ENCODE data around the gene SQSTM1. TPM values are rescaled to one million over a fixed set of nuclear protein-coding genes. Genes with fewer than 3 reads are reported as not detected.
A peak's percentile ranks its signal among the peaks of the same experiment; 100 is the strongest.

SQSTM1 gene
- polyA plus RNA-seq, 1 of the 3 experiments (the other 2 are of a cell fraction): 181 TPM

- DNase-seq: no peak
- 92% methylated on average over 14 of the region's 19 CpGs for WGBS (ENCODE audit: low lambda C conversion rate)
- H3K27ac ChIP-seq (ENCODE audit: low read depth in 2 of 2, low read length in 1 of 2): peak overlapping the region in 1 of 2 experiments; percentile 39; a peak in 2 of 4 replicates
These were observed 15.7 kb downstream of the SQSTM1 start for GRCh38 chr5:179836225-179837019.

GRCh38 chr5:179837076-179838011, 16.6 kb downstream of the SQSTM1 start:
- Histone ChIP-seq H3K79me2 (ENCODE audit: insufficient read depth) (peaks cover 2% of the 10 kb centered on the region; the same call in 1 of the 2 replicates), H3K9me2 (no peaks in the 10 kb centered on the region), H3K36me3 (replicated peaks in 1 of 2; ENCODE audit: control insufficient read depth in 1 of 2, insufficient read depth in 2 of 2, low read length in 1 of 2) (peaks cover 37 to 40% of the 10 kb centered on the region in 2 experiments), H2AFZ (ENCODE audit: low read depth) (no peak overlapping the region), H3K9me3 (no peaks in the 10 kb centered on the region), H3K4me1 (ENCODE audit: control insufficient read depth in 1 of 2, insufficient read depth in 2 of 2, low read depth in 1 of 2, low read length in 1 of 2) (no peaks in the 10 kb centered on the region; a peak in 1 of 4 replicates), H3K9ac (no peak overlapping the region), H3F3A (replicated peaks; ENCODE audit: insufficient read depth) (peaks cover 43% of the 10 kb centered on the region), H3K4me2 (no peak overlapping the region), H3K27me3 (ENCODE audit: insufficient read depth) (no peaks in the 10 kb centered on the region), H4K20me1 (ENCODE audit: insufficient read depth) (peaks cover 25% of the 10 kb centered on the region), H3K4me3 (ENCODE audit: low read depth in 2 of 2, low read length in 1 of 2) (no peak overlapping the region), H3K27ac (ENCODE audit: low read depth in 2 of 2, low read length in 1 of 2) (peak overlapping the region in 1 of 2 experiments; percentile 39; a peak in 3 of 4 replicates)
- CTCF ChIA-PET: interaction anchor here (0.7 to 1.2 kb wide), 2 partner anchors 9 to 12 kb away, joined by 3 read pairs; no protein-coding TSS in a partner anchor
- TF ChIP-seq RAD21 (IDR thresholded peaks at IDR 0.05; ENCODE audit: low read length) (no peak), FOXM1 (IDR thresholded peaks at IDR 0.05; ENCODE audit: low read depth) (no peak), EZH2phosphoT487 (IDR thresholded peaks at IDR 0.05; ENCODE audit: borderline replicate concordance, low read depth) (no peak), JUND (IDR thresholded peaks at IDR 0.05) (no peak), RCOR1 (IDR thresholded peaks at IDR 0.05; ENCODE audit: low read length) (no peak), SMC3 (IDR thresholded peaks at IDR 0.05; ENCODE audit: low read depth, low read length) (no peak), RXRA (IDR thresholded peaks at IDR 0.05; ENCODE audit: borderline replicate concordance, low read depth) (no peak), GABPA (IDR thresholded peaks at IDR 0.05; ENCODE audit: low read depth) (no peak), CTCF (IDR thresholded peaks at IDR 0.05) (no peak), RFX5 (IDR thresholded peaks at IDR 0.05; ENCODE audit: low read length) (no peak), EP300 (IDR thresholded peaks at IDR 0.05; ENCODE audit: borderline replicate concordance in 1 of 2, low read depth in 1 of 2, low read length in 1 of 2) (no peak), NFIC (IDR thresholded peaks at IDR 0.05; ENCODE audit: borderline replicate concordance) (no peak), POLR2AphosphoS5 (IDR thresholded peaks at IDR 0.05; ENCODE audit: low read depth, low read length) (no peak), TEAD4 (IDR thresholded peaks at IDR 0.05; ENCODE audit: borderline replicate concordance, insufficient read depth) (no peak), ELF1 (IDR thresholded peaks at IDR 0.05) (no peak)
- DNase-seq: no peak
- POLR2A ChIA-PET: interaction anchor here (1.9 kb wide), 1 partner anchor 10 kb away, joined by 7 read pairs; no protein-coding TSS in a partner anchor
- 86% methylated on average over 13 of the region's 15 CpGs for WGBS (ENCODE audit: low lambda C conversion rate)

More at GRCh38 chr5:179836225-179837019, 15.7 kb downstream of the SQSTM1 start:
- Histone ChIP-seq H3K79me2 (ENCODE audit: insufficient read depth) (peaks cover 4% of the 10 kb centered on the region; the same call in 1 of the 2 replicates), H3K4me3 (ENCODE audit: low read depth in 2 of 2, low read length in 1 of 2) (no peak overlapping the region), H3K9me2 (no peaks in the 10 kb centered on the region), H3K9me3 (no peaks in the 10 kb centered on the region), H4K20me1 (ENCODE audit: insufficient read depth) (peaks cover 31% of the 10 kb centered on the region), H3K4me2 (no peak overlapping the region), H3K27me3 (ENCODE audit: insufficient read depth) (no peaks in the 10 kb centered on the region), H2AFZ (ENCODE audit: low read depth) (no peak overlapping the region), H3K4me1 (ENCODE audit: control insufficient read depth in 1 of 2, insufficient read depth in 2 of 2, low read depth in 1 of 2, low read length in 1 of 2) (no peaks in the 10 kb centered on the region; a peak in 1 of 4 replicates), H3K36me3 (replicated peaks in 1 of 2; ENCODE audit: control insufficient read depth in 1 of 2, insufficient read depth in 2 of 2, low read length in 1 of 2) (peaks cover 44 to 45% of the 10 kb centered on the region in 2 experiments), H3K9ac (no peak overlapping the region), H3F3A (replicated peaks; ENCODE audit: insufficient read depth) (peaks cover 44% of the 10 kb centered on the region)
- ChIA-PET CTCF (interaction anchor here (0.7 kb wide), 1 partner anchor 10 kb away, joined by 3 read pairs; no protein-coding TSS in a partner anchor), POLR2A (interaction anchor here (1.9 kb wide), 1 partner anchor 11 kb away, joined by 7 read pairs; no protein-coding TSS in a partner anchor)
- no peak for TF ChIP-seq RFX5 (IDR thresholded peaks at IDR 0.05; ENCODE audit: low read length)
- TF ChIP-seq JUND (IDR thresholded peaks at IDR 0.05): no peak
- no peak for TF ChIP-seq NRF1 (IDR thresholded peaks at IDR 0.05; ENCODE audit: low read depth, low read length)
- 0 out of 2 replicates have a peak, but pooled peaks have one; percentile 15 for TF ChIP-seq POLR2AphosphoS5 (IDR thresholded peaks at IDR 0.05; ENCODE audit: low read depth, low read length)
- TF ChIP-seq RXRA (IDR thresholded peaks at IDR 0.05; ENCODE audit: borderline replicate concordance, low read depth): no peak

Measured in SK-N-SH (cell line).